IMR-90 (cell line): ENCODE data around the gene CYB5D1. TPM values are rescaled to one million over a fixed set of nuclear protein-coding genes. Genes with fewer than 3 reads are reported as not detected.
A peak's percentile ranks its signal among the peaks of the same experiment; 100 is the strongest.

ENCODE experiments used
- ATAC-seq: fragments of 200-7000 bp; cut with Tn5 transposase; 2 replicates; pipeline ENCODE4 v1.9.1; 2020; ENCODE audit warnings: low read depth, mild to moderate bottlenecking, moderate library complexity
- Bru-seq: library from RNA; stranded (reverse); fragments of 400-500 nt; gene quantifications from one replicate; lab custom pipeline; 2021; lab: Mats Ljungman, UMichigan
- BruChase-seq, 2 experiments: library from RNA; stranded (reverse); fragments of 400-500 nt; gene quantifications; one replicate each; lab custom pipeline; 2021; lab: Mats Ljungman, UMichigan
- BruUV-seq: library from RNA; stranded (reverse); fragments of 400-500 nt; replicated peaks from 2 replicates; lab custom pipeline; 2021; lab: Mats Ljungman, UMichigan
- CTCF ChIA-PET: fragments of 300-600 bp; formaldehyde crosslinking; extraction: SDS; loops from one replicate; lab custom pipeline; 2021; ENCODE audit warnings: antibody characterized with exemption; lab: Yijun Ruan, JAX
- POLR2A ChIA-PET: fragments of 300-600 bp; sonication (Branson Sonifier 250); formaldehyde crosslinking; loops from one replicate; lab custom pipeline; 2022; ENCODE audit warnings: antibody characterized with exemption; ENCODE audit not compliant: unreplicated experiment; lab: Charles Lee
- DNase-seq: peaks from one replicate; pipeline ENCODE4 v3.0.0; 2013
- H2AFZ ChIP-seq: replicated peaks from 2 replicates; pipeline ENCODE3; 2013; ENCODE audit warnings: low read length, mild to moderate bottlenecking; ENCODE audit not compliant: poor library complexity
- H2AK5ac ChIP-seq: 2 replicates; pipeline ENCODE4 v1.6.1; 2013; ENCODE audit warnings: low read depth, low read length, inconsistent platforms
- H2AK9ac ChIP-seq: replicated peaks from 2 replicates; pipeline ENCODE3; 2013; ENCODE audit warnings: mild to moderate bottlenecking, low read depth, low read length, moderate library complexity; ENCODE audit not compliant: poor library complexity
- H2BK120ac ChIP-seq: 2 replicates; pipeline ENCODE4 v1.6.1; 2013; ENCODE audit warnings: low read depth, low read length, inconsistent platforms
- H2BK15ac ChIP-seq: 3 replicates; pipeline ENCODE4 v1.6.1; 2013; ENCODE audit warnings: low read depth, low read length, inconsistent platforms
- H2BK20ac ChIP-seq: 2 replicates; pipeline ENCODE4 v1.6.1; 2013; ENCODE audit warnings: low read depth, mild to moderate bottlenecking, inconsistent platforms, low read length, moderate library complexity
- H2BK5ac ChIP-seq: 2 replicates; pipeline ENCODE4 v1.6.1; 2013; ENCODE audit warnings: mild to moderate bottlenecking, low read depth, low read length, inconsistent platforms; ENCODE audit not compliant: poor library complexity, severe bottlenecking
- H3K14ac ChIP-seq: replicated peaks from 2 replicates; pipeline ENCODE4 v1.6.1; 2013; ENCODE audit warnings: low read depth, low read length, inconsistent platforms
- H3K18ac ChIP-seq: 2 replicates; pipeline ENCODE4 v1.6.1; 2013; ENCODE audit warnings: low read depth, low read length, control low read depth
- H3K23ac ChIP-seq: 2 replicates; pipeline ENCODE4 v1.6.1; 2013; ENCODE audit warnings: low read depth, low read length, inconsistent platforms
- H3K27ac ChIP-seq: 2 replicates; pipeline ENCODE4 v1.5.1; 2013; ENCODE audit warnings: mild to moderate bottlenecking, control low read depth, low read length; ENCODE audit not compliant: insufficient read depth
- H3K27me3 ChIP-seq: 2 replicates; pipeline ENCODE4 v1.6.1; 2013; ENCODE audit warnings: low read length; ENCODE audit not compliant: control insufficient read depth, insufficient read depth
- H3K36me3 ChIP-seq: 2 replicates; pipeline ENCODE4 v1.6.1; 2013; ENCODE audit warnings: low read length, mixed read lengths; ENCODE audit not compliant: control insufficient read depth, insufficient read depth
- H3K4ac ChIP-seq: 2 replicates; pipeline ENCODE4 v1.6.1; 2013; ENCODE audit warnings: low read depth, low read length, inconsistent platforms
- H3K4me1 ChIP-seq: 2 replicates; pipeline ENCODE4 v1.6.1; 2013; ENCODE audit warnings: low read length, mixed read lengths; ENCODE audit not compliant: control insufficient read depth, insufficient read depth
- H3K4me2 ChIP-seq: 2 replicates; pipeline ENCODE4 v1.6.1; 2013; ENCODE audit warnings: low read depth, mild to moderate bottlenecking, control low read depth, low read length, moderate library complexity
- H3K4me3 ChIP-seq: 2 replicates; pipeline ENCODE4 v1.5.1; 2013; ENCODE audit warnings: low read depth, mild to moderate bottlenecking, control low read depth, low read length, moderate library complexity; ENCODE audit not compliant: insufficient read depth
- H3K56ac ChIP-seq: 2 replicates; pipeline ENCODE4 v1.6.1; 2013; ENCODE audit warnings: low read length, inconsistent platforms; ENCODE audit not compliant: insufficient read depth; ENCODE audit errors: extremely low read depth
- H3K79me1 ChIP-seq, 2 experiments: 2 replicates each; pipeline ENCODE4 v1.6.1; 2013; ENCODE audit warnings: low read length in 2 of 2, inconsistent platforms in 1 of 2, low read depth in 1 of 2
- H3K9ac ChIP-seq: 2 replicates; pipeline ENCODE4 v1.6.1; 2013; ENCODE audit warnings: low read depth, low read length, control low read depth
- H3K9me1 ChIP-seq: 2 replicates; pipeline ENCODE4 v1.6.1; 2013; ENCODE audit warnings: low read length, inconsistent platforms; ENCODE audit not compliant: insufficient read depth
- H3K9me3 ChIP-seq: 2 replicates; pipeline ENCODE4 v1.6.1; 2013; ENCODE audit warnings: low read length; ENCODE audit not compliant: control insufficient read depth, insufficient read depth
- H4K20me1 ChIP-seq: 2 replicates; pipeline ENCODE4 v1.6.1; 2013; ENCODE audit warnings: low read length, inconsistent platforms; ENCODE audit not compliant: insufficient read depth
- H4K5ac ChIP-seq: 2 replicates; pipeline ENCODE4 v1.6.1; 2013; ENCODE audit warnings: mild to moderate bottlenecking, low read depth, low read length, control low read depth
- H4K8ac ChIP-seq, 2 experiments: 2 replicates each; pipeline ENCODE4 v1.6.1; 2013; ENCODE audit warnings: low read depth in 2 of 2, low read length in 2 of 2, control low read depth in 1 of 2, inconsistent platforms in 1 of 2
- H4K91ac ChIP-seq: 2 replicates; pipeline ENCODE4 v1.6.1; 2013; ENCODE audit warnings: low read depth, low read length, inconsistent platforms; ENCODE audit not compliant: insufficient read depth
- BHLHE40 ChIP-seq: fragments of 150-350 bp; IDR thresholded peaks from 2 replicates; pipeline ENCODE4 v1.6.1; 2016; ENCODE audit warnings: mild to moderate bottlenecking, low read depth, low read length
- FOS ChIP-seq: fragments of 150-350 bp; IDR thresholded peaks from 2 replicates; pipeline ENCODE4 v1.6.1; 2016; ENCODE audit warnings: low read depth, low read length
- MXI1 ChIP-seq: IDR thresholded peaks from 2 replicates; pipeline ENCODE4 v1.6.1; 2012; ENCODE audit warnings: low read depth, mild to moderate bottlenecking, low read length, moderate library complexity, borderline replicate concordance
- POLR2A ChIP-seq: IDR thresholded peaks from 2 replicates; pipeline ENCODE4 v1.6.1; 2012; ENCODE audit warnings: mild to moderate bottlenecking, low read depth, low read length
- WGBS, 2 experiments: methylation state at CpG; one replicate each; pipeline versions ENCODE4 v1.1.5 to v1.1.7; 2013; ENCODE audit warnings: missing lambda C conversion rate in 2 of 2; ENCODE audit not compliant: insufficient read length in 1 of 2; ENCODE audit errors: extremely low coverage in 2 of 2; 5-methylcytosine and 5-hydroxymethylcytosine counted together
- dilution Hi-C: fragments of 300-500 bp; cut with HindIII; formaldehyde crosslinking; loops from one replicate; pipeline ENCODE4 v1.14.3; 2018; ENCODE audit warnings: low sequenced_read_pairs; ENCODE audit not compliant: unreplicated experiment
- in situ Hi-C: fragments of 300-500 bp; cut with MboI; formaldehyde crosslinking; loops from 3 replicates; pipeline ENCODE4 v1.14.3; 2019; ENCODE audit warnings: low sequenced_read_pairs, inconsistent platforms, mixed read lengths
- intact Hi-C: fragments of 100-400 bp; cut with micrococcal nuclease; formaldehyde crosslinking; loops from 2 replicates; pipeline ENCODE4 v1.10.0; 2022
- long read RNA-seq: library from polyadenylated mRNA; unstranded; transcript quantifications from one replicate; pipeline ENCODE4 v2.0.0, GENCODE V29; 2021; ENCODE audit not compliant: unreplicated experiment
- polyA plus RNA-seq, 3 experiments: library from polyadenylated mRNA; depleted of rRNA; stranded (reverse); fragments of >200 nt; gene quantifications; 2 replicates each; pipeline ENCODE4 v1.2.3, GENCODE V29; 2012; ENCODE audit warnings: low replicate concordance in 1 of 3
- total RNA-seq: library from RNA; depleted of rRNA; stranded (reverse); fragments of >200 nt; gene quantifications from 2 replicates; pipeline ENCODE4 v1.2.3, GENCODE V29; 2012; rRNA removed
- TF ChIP-seq, protein P1 (sequence below): fragments of 150-350 bp; IDR thresholded peaks from 2 replicates; pipeline ENCODE4 v1.6.1; 2016; ENCODE audit warnings: low read depth, mild to moderate bottlenecking, low read length, moderate library complexity, borderline replicate concordance
- TF ChIP-seq, protein P2 (sequence below): fragments of 150-350 bp; IDR thresholded peaks from 2 replicates; pipeline ENCODE4 v1.6.1; 2017; ENCODE audit warnings: mild to moderate bottlenecking, antibody characterized with exemption, low read length, low read depth

Gene CYB5D1, protein sequence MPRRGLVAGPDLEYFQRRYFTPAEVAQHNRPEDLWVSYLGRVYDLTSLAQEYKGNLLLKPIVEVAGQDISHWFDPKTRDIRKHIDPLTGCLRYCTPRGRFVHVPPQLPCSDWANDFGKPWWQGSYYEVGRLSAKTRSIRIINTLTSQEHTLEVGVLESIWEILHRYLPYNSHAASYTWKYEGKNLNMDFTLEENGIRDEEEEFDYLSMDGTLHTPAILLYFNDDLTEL
- total RNA-seq (10.8 and 11.1 TPM in 2 replicates), polyA plus RNA-seq (2012; rRNA removed) (7.0 and 8.8 TPM in 2 replicates), Bru-seq, nascent RNA (percentile 57 among the genes with signal in this experiment), BruChase-seq, experiment 1, labeled RNA remaining after a 6-hour chase (percentile 76 among the genes with signal in this experiment), BruChase-seq, experiment 2, labeled RNA remaining after a 2-hour chase (percentile 74 among the genes with signal in this experiment)
- polyA plus RNA-seq (2012; cell fraction: cytosol; rRNA removed) = 3.4 and 4.3 TPM in 2 replicates
- 9.7 and 19.2 TPM in 2 replicates for polyA plus RNA-seq (2012; cell fraction: nucleus; rRNA removed; ENCODE audit: low replicate concordance)
- long read RNA-seq, transcript CYB5D1-201 (4 exons, 3,509 nt) = major isoform, 6 of 7 reads
- long read RNA-seq, partial matches to known transcripts = 0 of 7 reads
- long read RNA-seq, other reads (novel, unspliced or antisense) = 0 of 7 reads

DNA sequence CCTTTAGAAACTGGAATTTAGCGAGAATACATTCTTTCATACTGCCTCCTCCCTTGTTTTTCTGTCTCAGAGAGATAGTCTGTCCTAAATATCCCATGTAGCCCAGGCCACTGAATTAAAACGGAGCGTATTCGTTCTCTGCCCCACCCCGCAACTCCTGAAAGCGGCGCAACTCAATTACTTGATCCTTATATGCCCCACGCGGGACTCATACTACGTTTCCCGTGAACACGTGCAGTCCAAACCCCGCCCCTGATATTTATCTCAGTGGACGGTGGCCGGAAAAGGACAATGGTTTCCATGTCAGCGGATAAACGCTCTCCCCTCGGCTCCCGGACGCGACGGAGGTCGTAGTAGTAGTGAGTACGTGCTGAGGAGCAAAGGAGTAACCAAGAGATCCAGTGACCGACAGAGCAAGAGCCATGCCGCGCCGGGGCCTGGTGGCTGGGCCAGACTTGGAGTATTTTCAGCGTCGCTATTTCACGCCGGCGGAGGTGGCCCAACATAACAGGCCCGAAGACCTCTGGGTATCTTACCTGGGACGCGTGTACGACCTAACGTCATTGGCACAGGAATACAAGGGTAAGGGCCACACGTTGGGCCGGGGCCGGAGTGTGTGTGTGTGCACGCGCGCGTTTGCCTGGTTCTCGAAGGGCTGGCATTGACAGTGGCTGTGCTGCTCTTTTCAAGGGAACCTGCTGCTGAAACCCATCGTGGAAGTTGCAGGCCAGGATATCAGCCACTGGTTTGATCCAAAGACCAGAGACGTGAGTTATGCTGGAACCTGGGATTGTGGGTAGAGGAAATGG is at the start of gene CYB5D1:
Gene CYB5D1, plus strand, starts transcription at position 291 of the 809 bp plus-strand sequence. Its CDS starts 132 bp downstream, at position 423.
- POLR2A ChIA-PET = interaction anchor here (0.6 to 1.1 kb wide), 2 partner anchors 21 to 23 kb away, joined by 3 to 4 read pairs; no protein-coding TSS in a partner anchor
- BruUV-seq = no TSS peak
- peak within 1 kb of the TSS; percentile 93 for H4K5ac ChIP-seq
- no peaks in the 10 kb centered on the region for H3K27me3 ChIP-seq
- no peaks in the 10 kb centered on the region for H3K9me3 ChIP-seq
- H3K4me3 ChIP-seq = peak within 1 kb of the TSS; percentile 59
- peak within 1 kb of the TSS; percentile 88 for H3K9ac ChIP-seq
- H3K4ac ChIP-seq = peak within 1 kb of the TSS; percentile 97
- WGBS, 2 experiments = 6% methylated on average over 29 of the region's 48 CpGs; no CpG with 5 or more reads in 1 of the 2 experiments
- peak within 1 kb of the TSS; percentile 94 for H3K27ac ChIP-seq
- H2AK5ac ChIP-seq = peak within 1 kb of the TSS; percentile 48
- peak; percentile 43 for ATAC-seq
- H2BK20ac ChIP-seq = peak within 1 kb of the TSS; percentile 70
- H2BK15ac ChIP-seq = peak within 1 kb of the TSS; percentile 78; the same call in 1 of the 3 replicates
- peak within 1 kb of the TSS; percentile 98 for H2AFZ ChIP-seq
- in situ Hi-C loops = no loop called here
- H3K23ac ChIP-seq = peak within 1 kb of the TSS; percentile 93
- peak within 1 kb of the TSS; percentile 98 for H4K91ac ChIP-seq
- H3K18ac ChIP-seq = peak within 1 kb of the TSS; percentile 86
- intact Hi-C loops = loop anchor here (1.0 to 2.0 kb wide), 2 partner anchors 15 to 115 kb away; no protein-coding TSS in a partner anchor
- peaks cover 20 to 45% of the 10 kb centered on the region in 2 experiments for H3K79me1 ChIP-seq
- H3K14ac ChIP-seq = peak within 1 kb of the TSS; percentile 95
- H4K20me1 ChIP-seq = peaks cover 8% of the 10 kb centered on the region; the same call in 1 of the 2 replicates
- DNase-seq = peak; percentile 93
- peak within 1 kb of the TSS; percentile 90 for H2AK9ac ChIP-seq
- peak within 1 kb of the TSS; percentile 93 for H3K56ac ChIP-seq
- CTCF ChIA-PET = interaction anchor here (0.6 to 1.0 kb wide), 6 partner anchors 13 to 203 kb away, joined by 3 to 10 read pairs (median 3); partner anchors contain the start of gene KDM6B
- H4K8ac ChIP-seq = peak within 1 kb of the TSS; percentile 83 to 99
- peak within 1 kb of the TSS; percentile 97 for H2BK5ac ChIP-seq
- TF ChIP-seq POLR2A = peak; percentile 80
- TF ChIP-seq BHLHE40 = peak; percentile 94
- TF ChIP-seq, protein P1, sequence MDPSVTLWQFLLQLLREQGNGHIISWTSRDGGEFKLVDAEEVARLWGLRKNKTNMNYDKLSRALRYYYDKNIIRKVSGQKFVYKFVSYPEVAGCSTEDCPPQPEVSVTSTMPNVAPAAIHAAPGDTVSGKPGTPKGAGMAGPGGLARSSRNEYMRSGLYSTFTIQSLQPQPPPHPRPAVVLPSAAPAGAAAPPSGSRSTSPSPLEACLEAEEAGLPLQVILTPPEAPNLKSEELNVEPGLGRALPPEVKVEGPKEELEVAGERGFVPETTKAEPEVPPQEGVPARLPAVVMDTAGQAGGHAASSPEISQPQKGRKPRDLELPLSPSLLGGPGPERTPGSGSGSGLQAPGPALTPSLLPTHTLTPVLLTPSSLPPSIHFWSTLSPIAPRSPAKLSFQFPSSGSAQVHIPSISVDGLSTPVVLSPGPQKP = no peak
- peak; percentile 97 for TF ChIP-seq MXI1
- TF ChIP-seq FOS = no peak
- TF ChIP-seq, protein P2, sequence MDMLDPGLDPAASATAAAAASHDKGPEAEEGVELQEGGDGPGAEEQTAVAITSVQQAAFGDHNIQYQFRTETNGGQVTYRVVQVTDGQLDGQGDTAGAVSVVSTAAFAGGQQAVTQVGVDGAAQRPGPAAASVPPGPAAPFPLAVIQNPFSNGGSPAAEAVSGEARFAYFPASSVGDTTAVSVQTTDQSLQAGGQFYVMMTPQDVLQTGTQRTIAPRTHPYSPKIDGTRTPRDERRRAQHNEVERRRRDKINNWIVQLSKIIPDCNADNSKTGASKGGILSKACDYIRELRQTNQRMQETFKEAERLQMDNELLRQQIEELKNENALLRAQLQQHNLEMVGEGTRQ = peak; percentile 90
- peaks cover 11% of the 10 kb centered on the region; the same call in 1 of the 2 replicates for H3K36me3 ChIP-seq
- H3K4me2 ChIP-seq = peak within 1 kb of the TSS; percentile 79
- dilution Hi-C loops = no loop called here
- H3K9me1 ChIP-seq = no peaks in the 10 kb centered on the region
- H3K4me1 ChIP-seq = peaks cover 20% of the 10 kb centered on the region
- H2BK120ac ChIP-seq = peak within 1 kb of the TSS; percentile 96
